Tibial nerve (tissue), 4 donors: ENCODE results near the gene YAF2.

Source experiments
- EP300 ChIP-seq, 2 donors: sonication (generic); formaldehyde crosslinking; IDR thresholded peaks; one replicate each; pipeline ENCODE4 v1.6.1; 2017; ENCODE audit warnings: antibody characterized with exemption in 2 of 2, mild to moderate bottlenecking in 1 of 2
- TF ChIP-seq, protein P1 (sequence below), 5 experiments: fragments of 200-600 bp in 3 of 5; fragments of 450-650 bp in 2 of 5; sonication (generic) in 3 of 5; IDR thresholded peaks; one replicate each; pipeline ENCODE4 v1.5.1; 2016 to 2019; ENCODE audit warnings: antibody characterized with exemption in 5 of 5, mild to moderate bottlenecking in 3 of 5, moderate library complexity in 2 of 5

DNA sequence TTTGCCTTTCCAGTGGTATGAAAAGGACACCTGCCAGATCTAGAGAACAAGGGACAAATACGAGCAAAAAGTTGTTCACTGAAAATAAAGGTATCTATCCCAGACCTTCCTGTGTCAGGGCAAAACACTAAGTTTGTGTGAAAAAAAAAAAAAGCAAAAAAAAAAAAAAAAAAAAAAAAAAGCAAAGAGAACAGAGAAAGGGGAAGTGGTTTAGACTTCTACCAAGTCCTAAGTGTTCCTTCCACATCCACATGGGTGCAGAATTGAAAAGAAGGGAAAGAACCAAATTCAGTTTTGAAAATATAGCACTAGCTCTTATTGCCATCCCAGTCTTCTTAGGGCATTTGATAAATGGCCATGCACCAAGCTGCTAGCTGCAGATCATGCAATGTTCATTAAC lies 46.1 kb upstream of the YAF2 start:
- no peak for TF ChIP-seq EP300 (IDR thresholded peaks at IDR 0.05)
- TF ChIP-seq, protein P1, sequence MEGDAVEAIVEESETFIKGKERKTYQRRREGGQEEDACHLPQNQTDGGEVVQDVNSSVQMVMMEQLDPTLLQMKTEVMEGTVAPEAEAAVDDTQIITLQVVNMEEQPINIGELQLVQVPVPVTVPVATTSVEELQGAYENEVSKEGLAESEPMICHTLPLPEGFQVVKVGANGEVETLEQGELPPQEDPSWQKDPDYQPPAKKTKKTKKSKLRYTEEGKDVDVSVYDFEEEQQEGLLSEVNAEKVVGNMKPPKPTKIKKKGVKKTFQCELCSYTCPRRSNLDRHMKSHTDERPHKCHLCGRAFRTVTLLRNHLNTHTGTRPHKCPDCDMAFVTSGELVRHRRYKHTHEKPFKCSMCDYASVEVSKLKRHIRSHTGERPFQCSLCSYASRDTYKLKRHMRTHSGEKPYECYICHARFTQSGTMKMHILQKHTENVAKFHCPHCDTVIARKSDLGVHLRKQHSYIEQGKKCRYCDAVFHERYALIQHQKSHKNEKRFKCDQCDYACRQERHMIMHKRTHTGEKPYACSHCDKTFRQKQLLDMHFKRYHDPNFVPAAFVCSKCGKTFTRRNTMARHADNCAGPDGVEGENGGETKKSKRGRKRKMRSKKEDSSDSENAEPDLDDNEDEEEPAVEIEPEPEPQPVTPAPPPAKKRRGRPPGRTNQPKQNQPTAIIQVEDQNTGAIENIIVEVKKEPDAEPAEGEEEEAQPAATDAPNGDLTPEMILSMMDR (IDR thresholded peaks at IDR 0.05): no peak
